Measurements from ENCODE around the gene DCST1.

DCST1 gene

DNA sequence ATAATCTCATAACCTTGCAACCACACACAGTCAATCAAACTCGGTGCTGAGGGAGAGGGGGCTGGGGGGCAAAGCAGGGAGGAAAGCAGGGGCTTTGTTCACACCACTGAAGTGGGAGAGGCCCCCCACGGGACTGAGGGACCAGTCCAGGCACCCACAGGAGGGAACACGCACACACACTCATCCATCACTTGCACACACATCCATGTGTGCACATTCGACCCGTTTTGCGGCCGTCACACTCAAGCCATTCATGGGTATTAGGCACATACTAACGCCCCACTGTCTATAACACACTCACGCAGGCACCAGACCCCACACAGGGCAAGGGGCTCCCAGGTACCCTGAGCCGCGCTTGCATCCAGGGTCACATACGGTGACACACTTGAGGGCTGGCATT is 59.0 kb downstream of the DCST1 start:
- H3K4me3 ChIP-seq (ENCODE audit: low read depth, low read length) = no peak overlapping the region
- TF ChIP-seq, protein P1, sequence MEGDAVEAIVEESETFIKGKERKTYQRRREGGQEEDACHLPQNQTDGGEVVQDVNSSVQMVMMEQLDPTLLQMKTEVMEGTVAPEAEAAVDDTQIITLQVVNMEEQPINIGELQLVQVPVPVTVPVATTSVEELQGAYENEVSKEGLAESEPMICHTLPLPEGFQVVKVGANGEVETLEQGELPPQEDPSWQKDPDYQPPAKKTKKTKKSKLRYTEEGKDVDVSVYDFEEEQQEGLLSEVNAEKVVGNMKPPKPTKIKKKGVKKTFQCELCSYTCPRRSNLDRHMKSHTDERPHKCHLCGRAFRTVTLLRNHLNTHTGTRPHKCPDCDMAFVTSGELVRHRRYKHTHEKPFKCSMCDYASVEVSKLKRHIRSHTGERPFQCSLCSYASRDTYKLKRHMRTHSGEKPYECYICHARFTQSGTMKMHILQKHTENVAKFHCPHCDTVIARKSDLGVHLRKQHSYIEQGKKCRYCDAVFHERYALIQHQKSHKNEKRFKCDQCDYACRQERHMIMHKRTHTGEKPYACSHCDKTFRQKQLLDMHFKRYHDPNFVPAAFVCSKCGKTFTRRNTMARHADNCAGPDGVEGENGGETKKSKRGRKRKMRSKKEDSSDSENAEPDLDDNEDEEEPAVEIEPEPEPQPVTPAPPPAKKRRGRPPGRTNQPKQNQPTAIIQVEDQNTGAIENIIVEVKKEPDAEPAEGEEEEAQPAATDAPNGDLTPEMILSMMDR (IDR thresholded peaks at IDR 0.05; ENCODE audit: borderline replicate concordance, insufficient read depth, low read depth, low read length) = no peak

DNA sequence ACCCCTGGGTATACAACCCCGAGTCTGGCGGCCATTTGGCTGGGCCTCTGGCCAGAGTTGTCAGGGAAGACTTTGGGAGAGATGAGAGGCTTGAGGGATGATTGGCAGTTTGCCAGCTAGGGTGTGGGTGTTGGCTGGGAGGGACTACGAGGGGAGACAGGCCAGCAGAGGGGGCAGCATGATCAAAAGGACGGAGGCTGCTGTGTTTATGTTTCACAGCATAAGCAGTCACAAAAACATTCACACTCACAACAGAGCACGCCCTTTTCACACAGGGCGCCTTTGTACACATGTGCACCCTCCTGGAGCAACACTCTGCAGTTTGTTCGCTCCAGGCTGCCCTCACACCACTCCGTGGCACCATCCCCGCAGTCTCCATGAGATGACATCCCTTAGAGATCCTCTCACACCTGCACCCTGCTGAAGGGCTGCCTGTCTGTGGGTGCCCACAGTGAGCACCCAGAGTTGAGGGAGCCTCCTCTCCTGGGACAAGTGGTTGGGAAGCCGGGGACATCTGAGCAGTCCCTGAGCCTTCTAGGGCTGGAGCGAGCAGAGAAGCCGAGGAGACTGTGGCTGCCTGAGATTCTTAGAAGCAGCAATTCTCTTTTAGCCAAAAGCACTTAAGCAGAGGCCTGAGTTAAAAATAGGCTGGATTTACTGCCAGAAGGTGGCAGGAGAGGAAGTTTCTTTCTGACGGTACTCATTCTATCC is 60.4 kb downstream of the DCST1 start:
- no peak overlapping the region for H3K4me3 ChIP-seq (ENCODE audit: low read depth, low read length)
- TF ChIP-seq, protein P1 (IDR thresholded peaks at IDR 0.05; ENCODE audit: borderline replicate concordance, insufficient read depth, low read depth, low read length) = peak; percentile 17; the same call in 1 of the 2 replicates

DNA sequence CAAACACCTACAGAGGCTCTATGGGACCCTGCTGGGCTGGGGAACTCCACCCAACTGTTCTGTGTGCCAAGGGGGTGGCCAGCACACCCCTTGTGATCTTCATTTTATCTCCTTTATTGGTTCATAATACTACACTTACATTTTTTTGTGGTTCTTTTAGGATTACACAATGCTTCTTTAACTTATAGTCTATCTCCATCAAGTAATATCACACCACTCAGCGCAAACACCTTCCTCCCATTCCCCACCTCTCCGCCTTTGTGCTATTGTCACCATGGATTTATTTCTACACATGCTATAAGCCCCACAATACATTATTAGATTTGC is 61.0 kb downstream of the DCST1 start:
- TF ChIP-seq, protein P1 (IDR thresholded peaks at IDR 0.05; ENCODE audit: borderline replicate concordance, insufficient read depth, low read depth, low read length) = no peak
- no peak overlapping the region for H3K4me3 ChIP-seq (ENCODE audit: low read depth, low read length)

DNA sequence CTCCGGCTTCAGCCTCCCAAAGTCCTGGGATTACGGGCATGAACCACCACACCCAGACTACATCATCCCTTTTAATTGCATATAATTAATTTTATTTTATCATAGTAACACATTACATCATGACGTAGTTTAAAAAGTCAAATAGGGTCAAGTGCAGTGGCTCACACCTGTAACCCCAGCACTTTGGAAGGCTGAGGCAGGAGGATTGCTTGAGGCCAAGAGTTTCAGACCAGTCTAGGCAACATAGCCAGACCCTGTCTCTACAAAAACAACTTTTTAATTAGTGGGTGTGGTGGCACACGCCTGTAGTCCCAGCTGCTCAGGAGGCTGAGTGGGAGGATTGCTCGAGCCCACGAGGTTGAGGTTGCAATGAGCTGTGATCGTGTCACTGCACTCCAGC is 65.7 kb downstream of the DCST1 start:
- TF ChIP-seq, protein P1 (IDR thresholded peaks at IDR 0.05; ENCODE audit: borderline replicate concordance, insufficient read depth, low read depth, low read length) = no peak
- H3K4me3 ChIP-seq (ENCODE audit: low read depth, low read length) = no peak overlapping the region
